ENCODE measurements around the gene HUS1B.
A peak's percentile ranks its signal among the peaks of the same experiment; 100 is the strongest.
"Not testable (repeated sequence)": the region's sequence is repeated elsewhere in the genome, so short reads cannot be mapped to it uniquely, and the experiment has no call there.

HUS1B gene

GRCh38 chr6:679282-679681, 22.4 kb upstream of the HUS1B start:
- no peak for DNase-seq (ENCODE audit: low spot score)

GRCh38 chr6:678520-678919, 21.6 kb upstream of the HUS1B start:
- DNase-seq (ENCODE audit: low spot score) = no peak

- no peak for DNase-seq (ENCODE audit: low spot score)
Measured at GRCh38 chr6:677919-678318, 21.0 kb upstream of the HUS1B start.

- no peak for DNase-seq (ENCODE audit: low spot score)
Measured at GRCh38 chr6:674956-675355, 18.1 kb upstream of the HUS1B start.

- DNase-seq (ENCODE audit: low spot score) = no peak
Measured at GRCh38 chr6:674406-674805, 17.5 kb upstream of the HUS1B start.

GRCh38 chr6:667253-667927, 10.5 kb upstream of the HUS1B start:
- DNase-seq (ENCODE audit: low spot score) = no peak

GRCh38 chr6:665403-666267, 8.7 kb upstream of the HUS1B start:
- no peak for DNase-seq (ENCODE audit: low spot score)

GRCh38 chr6:663788-664187, 6.9 kb upstream of the HUS1B start:
- not testable (repeated sequence) for DNase-seq (ENCODE audit: low spot score)

- peak; percentile 11 for DNase-seq (ENCODE audit: low spot score)
Measured at GRCh38 chr6:659716-660581, 3.0 kb upstream of the HUS1B start.

GRCh38 chr6:658244-658643, 1.3 kb upstream of the HUS1B start:
- no peak for DNase-seq (ENCODE audit: low spot score)

- DNase-seq (ENCODE audit: low spot score) = no peak
Measured at GRCh38 chr6:657743-658142, 843 bp upstream of the HUS1B start.

- DNase-seq (ENCODE audit: low spot score) = no peak
Measured at GRCh38 chr6:654136-654535, 2.8 kb downstream of the HUS1B start.

GRCh38 chr6:652865-653264, 4.0 kb downstream of the HUS1B start:
- no peak for DNase-seq (ENCODE audit: low spot score)

GRCh38 chr6:650098-650497, 6.8 kb downstream of the HUS1B start:
- no peak for DNase-seq (ENCODE audit: low spot score)

GRCh38 chr6:642805-643204, 14.1 kb downstream of the HUS1B start:
- no peak for DNase-seq (ENCODE audit: low spot score)

- no peak for DNase-seq (ENCODE audit: low spot score)
Measured at GRCh38 chr6:641225-641985, 15.5 kb downstream of the HUS1B start.

GRCh38 chr6:636488-636887, 20.4 kb downstream of the HUS1B start:
- no peak for DNase-seq (ENCODE audit: low spot score)

- no peak for DNase-seq (ENCODE audit: low spot score)
Measured at GRCh38 chr6:635233-635632, 21.7 kb downstream of the HUS1B start.

GRCh38 chr6:633611-634010, 23.3 kb downstream of the HUS1B start:
- DNase-seq (ENCODE audit: low spot score) = no peak

GRCh38 chr6:628766-629165, 28.1 kb downstream of the HUS1B start:
- DNase-seq (ENCODE audit: low spot score) = no peak

- DNase-seq (ENCODE audit: low spot score) = no peak
Measured at GRCh38 chr6:626236-626635, 30.7 kb downstream of the HUS1B start.

Data from SK-N-DZ (cell line).